Esophagus muscularis mucosa (tissue), 4 donors: ENCODE data around the gene UBE2QL1. TPM values are rescaled to one million over a fixed set of nuclear protein-coding genes. Genes with fewer than 3 reads are reported as not detected.

ENCODE experiments used
- DNase-seq: peaks from one replicate; pipeline ENCODE4 v3.0.0-alpha.2; 2017; ENCODE audit errors: extremely low spot score
- H3K27ac ChIP-seq, 4 donors: fragments of 200-600 bp; sonication (generic); replicated peaks in 1 of 4; 1 replicate in 3 of 4; 2 replicates in 1 of 4; pipeline ENCODE4 v1.5.1; 2016 to 2019; ENCODE audit warnings: mild to moderate bottlenecking in 1 of 4
- H3K27me3 ChIP-seq, 4 donors: fragments of 200-600 bp; sonication (generic); one replicate each; pipeline versions ENCODE4 v1.5.1 to v1.6.0; 2016 to 2019
- H3K36me3 ChIP-seq, 4 donors: fragments of 200-600 bp; sonication (generic); one replicate each; pipeline ENCODE4 v1.5.1; 2016 to 2019
- H3K4me1 ChIP-seq, 4 donors: fragments of 200-600 bp; sonication (generic); one replicate each; pipeline ENCODE4 v1.5.1; 2016 to 2019
- H3K4me3 ChIP-seq, 4 donors: fragments of 200-600 bp; sonication (generic); 1 replicate in 2 of 4; 2 replicates in 2 of 4; pipeline ENCODE4 v1.5.1; 2016 to 2019; ENCODE audit warnings: mild to moderate bottlenecking in 4 of 4, moderate library complexity in 1 of 4
- H3K9me3 ChIP-seq, 4 donors: fragments of 200-600 bp; sonication (generic); 1 replicate in 3 of 4; 2 replicates in 1 of 4; pipeline ENCODE4 v1.5.1; 2016 to 2019
- EP300 ChIP-seq: sonication (generic); formaldehyde crosslinking; IDR thresholded peaks from one replicate; pipeline ENCODE4 v1.6.1; 2017; ENCODE audit warnings: antibody characterized with exemption
- POLR2A ChIP-seq: fragments of 450-650 bp; IDR thresholded peaks from one replicate; pipeline ENCODE4 v1.6.1; 2017; ENCODE audit warnings: antibody characterized with exemption, moderate library complexity, mild to moderate bottlenecking, low read depth
- POLR2AphosphoS5 ChIP-seq, 2 donors: sonication (generic); formaldehyde crosslinking; IDR thresholded peaks; one replicate each; pipeline ENCODE4 v1.6.1; 2017; ENCODE audit warnings: antibody characterized with exemption in 2 of 2
- WGBS: methylation state at CpG from one replicate; pipeline ENCODE4 v1.1.5; 2018; 5-methylcytosine and 5-hydroxymethylcytosine counted together
- intact Hi-C: fragments of 100-400 bp; cut with DNase I; formaldehyde crosslinking; loops from one replicate; pipeline ENCODE4 v1.15.1; 2023
- total RNA-seq, 4 donors: library from RNA; depleted of rRNA; stranded (reverse); fragments of >200 nt; gene quantifications; one replicate each; pipeline versions ENCODE4 v1.1.0 to v1.2.1, GENCODE V29; 2016
- TF ChIP-seq, protein P1 (sequence below), 3 experiments: fragments of 200-600 bp in 2 of 3; fragments of 450-650 bp in 1 of 3; sonication (generic) in 2 of 3; IDR thresholded peaks; one replicate each; pipeline ENCODE4 v1.5.1; 2017 to 2019; ENCODE audit warnings: antibody characterized with exemption in 3 of 3, mild to moderate bottlenecking in 2 of 3, moderate library complexity in 1 of 3

UBE2QL1 gene
- total RNA-seq, 4 donors from 2014 or later, result under 0.01 to 1.6 (median 0.82) TPM

DNA sequence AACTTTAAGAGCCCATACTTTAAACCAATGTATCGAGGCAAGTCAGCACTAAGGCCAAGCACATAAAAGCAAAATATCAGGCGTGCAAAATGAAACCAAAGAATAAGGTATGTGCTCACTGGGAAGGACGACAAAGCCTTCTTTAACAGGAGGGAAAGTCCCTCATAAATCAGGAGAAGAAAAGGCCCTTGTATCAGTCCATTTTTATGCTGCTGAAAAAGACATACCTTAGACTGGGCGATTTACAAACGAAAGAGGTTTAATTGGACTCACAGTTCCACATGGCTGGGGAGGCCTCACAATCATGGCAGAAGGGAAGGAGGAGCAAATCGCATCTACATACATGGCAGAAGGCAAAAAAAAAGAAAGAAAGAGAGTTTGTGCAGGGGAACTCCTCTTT lies 68.9 kb downstream of the UBE2QL1 start:
- Histone ChIP-seq H3K36me3 (no peaks in the 10 kb centered on the region), H3K27ac (no peak overlapping the region), H3K4me1 (no peaks in the 10 kb centered on the region), H3K4me3 (no peak overlapping the region), H3K27me3 (peaks cover 0 to 14% (median 0%) of the 10 kb centered on the region in 4 donors), H3K9me3 (no peaks in the 10 kb centered on the region)
- intact Hi-C loops, result no loop called here
- TF ChIP-seq POLR2A (no peak), POLR2AphosphoS5 (IDR thresholded peaks at IDR 0.05) (no peak), EP300 (no peak)
- TF ChIP-seq, protein P1, sequence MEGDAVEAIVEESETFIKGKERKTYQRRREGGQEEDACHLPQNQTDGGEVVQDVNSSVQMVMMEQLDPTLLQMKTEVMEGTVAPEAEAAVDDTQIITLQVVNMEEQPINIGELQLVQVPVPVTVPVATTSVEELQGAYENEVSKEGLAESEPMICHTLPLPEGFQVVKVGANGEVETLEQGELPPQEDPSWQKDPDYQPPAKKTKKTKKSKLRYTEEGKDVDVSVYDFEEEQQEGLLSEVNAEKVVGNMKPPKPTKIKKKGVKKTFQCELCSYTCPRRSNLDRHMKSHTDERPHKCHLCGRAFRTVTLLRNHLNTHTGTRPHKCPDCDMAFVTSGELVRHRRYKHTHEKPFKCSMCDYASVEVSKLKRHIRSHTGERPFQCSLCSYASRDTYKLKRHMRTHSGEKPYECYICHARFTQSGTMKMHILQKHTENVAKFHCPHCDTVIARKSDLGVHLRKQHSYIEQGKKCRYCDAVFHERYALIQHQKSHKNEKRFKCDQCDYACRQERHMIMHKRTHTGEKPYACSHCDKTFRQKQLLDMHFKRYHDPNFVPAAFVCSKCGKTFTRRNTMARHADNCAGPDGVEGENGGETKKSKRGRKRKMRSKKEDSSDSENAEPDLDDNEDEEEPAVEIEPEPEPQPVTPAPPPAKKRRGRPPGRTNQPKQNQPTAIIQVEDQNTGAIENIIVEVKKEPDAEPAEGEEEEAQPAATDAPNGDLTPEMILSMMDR (IDR thresholded peaks at IDR 0.05), result no peak
- WGBS, result 75% methylated on average over 6 of the region's 6 CpGs
- no peak for DNase-seq

DNA sequence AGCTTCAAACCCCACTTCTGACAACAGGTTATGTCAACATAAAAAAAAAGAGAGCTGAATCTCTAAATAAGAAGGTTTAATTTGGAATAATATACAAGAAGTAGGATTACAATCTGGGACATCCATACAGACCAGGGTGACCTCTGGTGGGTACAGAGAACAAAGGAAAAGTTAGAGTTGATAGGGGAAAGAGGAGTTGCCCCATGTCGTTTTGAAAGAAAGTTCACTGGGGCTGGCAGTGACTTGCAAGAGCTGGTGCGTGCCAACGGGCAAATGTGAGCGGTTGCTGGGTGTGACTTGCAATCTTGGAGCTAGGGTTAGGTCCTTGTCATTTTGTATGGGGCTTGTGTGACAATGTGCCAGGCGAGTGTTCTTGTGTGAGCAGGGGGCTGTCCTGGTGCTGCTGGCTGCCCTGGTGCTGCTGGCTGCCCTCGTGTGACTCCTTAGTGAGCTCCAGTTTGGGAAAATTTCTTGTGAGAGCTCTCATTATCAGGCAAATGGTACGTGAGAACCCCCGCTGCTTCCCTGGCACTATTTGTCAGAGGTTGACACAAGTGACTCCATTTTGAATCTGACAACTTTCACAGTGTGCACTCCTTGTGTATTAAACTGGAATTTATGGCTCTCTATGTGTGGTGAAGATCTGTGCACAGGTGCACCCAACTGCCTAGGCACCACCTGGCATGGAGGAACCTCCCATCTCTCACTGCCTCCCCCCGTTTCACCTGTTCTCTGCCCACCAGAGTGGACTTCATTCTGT lies 69.8 kb downstream of the UBE2QL1 start:
- TF ChIP-seq, protein P1 (IDR thresholded peaks at IDR 0.05), result no peak
- TF ChIP-seq EP300 (no peak), POLR2AphosphoS5 (IDR thresholded peaks at IDR 0.05) (no peak), POLR2A (no peak)
- no peak overlapping the region for H3K27ac ChIP-seq
- intact Hi-C loops, result no loop called here
- no peaks in the 10 kb centered on the region for H3K36me3 ChIP-seq
- no peak for DNase-seq
- H3K4me1 ChIP-seq, result no peaks in the 10 kb centered on the region
- WGBS, result 86% methylated on average over 9 of the region's 9 CpGs
- no peaks in the 10 kb centered on the region for H3K9me3 ChIP-seq
- no peak overlapping the region for H3K4me3 ChIP-seq
- peaks cover 0 to 22% (median 0%) of the 10 kb centered on the region in 4 donors for H3K27me3 ChIP-seq

DNA sequence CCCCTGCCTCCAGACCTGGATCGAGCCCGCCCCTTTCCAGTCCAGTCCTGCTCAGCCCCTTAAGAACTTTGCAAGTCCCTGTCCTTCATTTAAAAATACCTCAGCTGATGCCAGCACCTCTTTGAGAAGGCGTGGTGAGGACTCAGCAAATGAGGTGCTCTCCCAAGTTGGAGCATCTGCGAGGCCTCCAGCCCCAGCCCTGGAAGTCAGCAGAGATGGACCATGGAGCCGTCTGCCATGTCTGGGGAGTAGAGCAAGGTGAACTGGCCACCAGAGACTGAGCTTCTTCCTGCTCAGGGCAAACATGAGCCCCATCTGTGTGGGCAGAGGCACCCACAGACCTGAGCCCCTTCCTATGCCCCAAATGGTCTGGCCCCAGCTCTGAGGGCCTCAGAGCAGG lies 71.5 kb downstream of the UBE2QL1 start:
- H3K9me3 ChIP-seq, result no peaks in the 10 kb centered on the region
- WGBS, result no CpG with 5 or more reads among the region's 5 CpGs
- H3K36me3 ChIP-seq, result no peaks in the 10 kb centered on the region
- TF ChIP-seq EP300, result no peak
- TF ChIP-seq, protein P1 (IDR thresholded peaks at IDR 0.05), result no peak
- TF ChIP-seq POLR2AphosphoS5 (IDR thresholded peaks at IDR 0.05), result no peak
- no peak for TF ChIP-seq POLR2A
- H3K27me3 ChIP-seq, result peaks cover 0 to 22% (median 0%) of the 10 kb centered on the region in 4 donors
- intact Hi-C loops, result no loop called here
- DNase-seq, result no peak
- H3K4me3 ChIP-seq, result no peak overlapping the region
- H3K27ac ChIP-seq, result no peak overlapping the region
- H3K4me1 ChIP-seq, result no peaks in the 10 kb centered on the region

DNA sequence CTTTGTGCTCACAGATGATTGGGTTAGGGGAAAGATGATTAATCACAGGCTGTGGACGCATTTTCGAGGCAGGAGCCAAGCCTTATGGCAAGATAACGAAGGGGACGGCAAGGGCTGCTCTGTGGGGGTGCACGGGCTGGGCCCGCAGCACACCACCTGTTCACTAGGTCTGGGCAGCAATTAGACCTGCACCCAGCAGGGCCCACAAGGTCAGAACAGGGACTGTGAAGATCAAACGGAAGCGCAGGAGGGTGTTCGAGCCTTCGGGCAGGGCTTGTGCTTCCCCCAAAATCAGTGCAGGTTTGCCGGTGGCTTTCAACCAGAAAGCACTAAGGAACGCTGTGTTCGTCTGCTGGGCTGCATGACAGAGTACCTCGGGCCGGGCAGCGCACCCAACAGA lies 73.7 kb downstream of the UBE2QL1 start:
- Histone ChIP-seq H3K27ac (no peak overlapping the region), H3K4me1 (no peaks in the 10 kb centered on the region), H3K9me3 (no peaks in the 10 kb centered on the region), H3K4me3 (no peak overlapping the region), H3K27me3 (peaks cover 0 to 22% (median 0%) of the 10 kb centered on the region in 4 donors), H3K36me3 (no peaks in the 10 kb centered on the region)
- TF ChIP-seq POLR2A, result no peak
- TF ChIP-seq POLR2AphosphoS5 (IDR thresholded peaks at IDR 0.05), result no peak
- TF ChIP-seq EP300, result no peak
- TF ChIP-seq, protein P1 (IDR thresholded peaks at IDR 0.05), result no peak
- DNase-seq, result no peak
- WGBS, result 87% methylated on average over 16 of the region's 16 CpGs
- intact Hi-C loops, result no loop called here

DNA sequence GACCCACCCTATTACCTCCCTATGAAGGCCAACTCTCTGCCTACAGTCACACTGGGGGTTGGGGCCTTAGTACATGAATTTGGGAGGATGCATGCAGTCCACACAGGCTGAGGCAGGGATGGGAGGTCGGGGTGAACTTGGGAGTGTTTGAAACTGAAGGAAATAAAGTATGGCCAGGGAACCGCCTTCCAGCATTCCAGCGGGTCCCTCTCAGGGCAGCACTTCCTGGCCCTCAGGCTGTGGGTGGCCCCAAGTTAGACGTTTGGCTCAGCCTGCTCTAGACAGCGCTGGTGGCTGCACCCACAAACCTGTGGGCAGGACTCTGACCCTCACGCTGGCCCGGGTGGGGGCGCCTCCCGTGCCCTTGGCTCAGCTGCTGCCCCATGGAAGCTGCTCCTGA lies 74.3 kb downstream of the UBE2QL1 start:
- WGBS, result 81% methylated on average over 9 of the region's 9 CpGs
- no peak for DNase-seq
- H3K27me3 ChIP-seq, result peaks cover 0 to 22% (median 0%) of the 10 kb centered on the region in 4 donors
- H3K4me3 ChIP-seq, result no peak overlapping the region
- no peaks in the 10 kb centered on the region for H3K9me3 ChIP-seq
- TF ChIP-seq, protein P1 (IDR thresholded peaks at IDR 0.05), result no peak
- TF ChIP-seq POLR2A (no peak), EP300 (no peak), POLR2AphosphoS5 (IDR thresholded peaks at IDR 0.05) (no peak)
- no peaks in the 10 kb centered on the region for H3K4me1 ChIP-seq
- H3K36me3 ChIP-seq, result no peaks in the 10 kb centered on the region
- intact Hi-C loops, result no loop called here
- H3K27ac ChIP-seq, result no peak overlapping the region
